ENCODE data around the gene RAB11A. TPM values are rescaled to one million over a fixed set of nuclear protein-coding genes. Genes with fewer than 3 reads are reported as not detected.
A peak's percentile ranks its signal among the peaks of the same experiment; 100 is the strongest.

Gene RAB11A
- total RNA-seq, 1 donor from 2014 or later = 295 TPM

GRCh38 chr15:65839354-65839901, 29.9 kb upstream of the RAB11A start:
- H3K36me3 ChIP-seq (ENCODE audit: control insufficient read depth, insufficient read depth, low read length) = no peaks in the 10 kb centered on the region
- DNase-seq (ENCODE audit: low read depth) = no peak
- TF ChIP-seq CTCF (IDR thresholded peaks at IDR 0.05; ENCODE audit: insufficient read depth, low read length, poor library complexity, severe bottlenecking) = no peak
- no peak overlapping the region for H3K4me3 ChIP-seq (ENCODE audit: low read depth, low read length)
- no peaks in the 10 kb centered on the region for H3K27me3 ChIP-seq (ENCODE audit: control insufficient read depth, insufficient read depth, low read length)

DNA sequence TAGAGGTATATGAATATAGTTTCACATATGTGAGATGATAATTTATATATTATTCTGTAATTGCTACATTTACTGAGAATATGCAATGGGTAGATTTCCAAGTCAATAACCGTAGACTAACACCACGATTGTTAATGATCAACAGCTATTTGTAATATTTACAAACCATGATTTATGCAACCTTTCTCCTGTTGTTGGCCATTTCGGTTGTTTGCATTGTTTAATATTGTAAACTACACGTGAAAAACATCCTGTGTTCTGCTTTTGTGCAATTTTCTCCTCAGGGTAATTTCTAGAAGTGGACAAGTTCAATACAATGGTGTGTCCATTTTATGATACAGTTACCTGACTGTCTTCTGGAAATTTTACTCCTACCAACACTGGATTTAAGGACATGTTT, 29.3 kb upstream of the RAB11A start:
- no peak for DNase-seq (ENCODE audit: low read depth)
- no peaks in the 10 kb centered on the region for H3K27me3 ChIP-seq (ENCODE audit: control insufficient read depth, insufficient read depth, low read length)
- H3K36me3 ChIP-seq (ENCODE audit: control insufficient read depth, insufficient read depth, low read length) = no peaks in the 10 kb centered on the region
- H3K4me3 ChIP-seq (ENCODE audit: low read depth, low read length) = no peak overlapping the region
- TF ChIP-seq CTCF (IDR thresholded peaks at IDR 0.05; ENCODE audit: insufficient read depth, low read length, poor library complexity, severe bottlenecking) = no peak

DNA sequence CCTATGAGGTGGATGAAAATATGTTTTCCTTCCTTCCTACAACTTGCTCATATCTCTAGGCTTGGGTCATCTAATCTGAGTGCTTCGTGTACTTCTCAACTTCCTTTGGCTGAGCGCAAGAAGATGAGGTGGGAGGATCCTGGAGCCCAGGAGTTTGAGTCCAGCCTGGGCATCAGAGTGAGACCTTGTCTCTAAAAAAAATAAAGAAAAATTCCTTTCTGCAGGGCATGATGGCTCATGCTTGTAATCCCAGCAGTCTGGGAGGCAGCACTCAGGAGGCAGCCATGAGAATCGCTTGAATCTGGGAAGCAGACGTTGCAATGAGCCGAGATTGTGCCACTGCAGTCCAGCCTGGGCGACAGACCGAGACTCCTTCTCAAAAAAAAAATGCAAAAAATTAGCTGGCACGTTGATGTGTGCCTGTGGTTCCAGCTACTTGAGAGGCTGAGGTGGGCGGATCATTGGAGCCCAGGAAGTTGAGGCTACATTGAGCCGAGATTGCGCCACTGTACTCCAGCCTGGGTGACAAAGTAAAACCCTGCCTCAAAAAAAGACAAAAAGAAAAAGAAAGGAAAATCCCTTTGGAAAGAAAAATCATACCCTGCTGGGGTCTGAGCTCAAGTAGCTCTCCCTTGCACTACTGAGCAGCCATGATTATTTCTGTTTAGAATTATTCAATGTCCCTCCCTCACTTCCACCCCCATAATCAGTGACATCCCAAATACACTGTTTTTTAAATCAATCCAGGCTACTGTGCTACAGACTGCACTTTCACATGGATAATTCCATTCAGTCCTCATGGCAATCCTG, 28.0 kb upstream of the RAB11A start:
- H3K27me3 ChIP-seq (ENCODE audit: control insufficient read depth, insufficient read depth, low read length) = no peaks in the 10 kb centered on the region
- no peak for TF ChIP-seq CTCF (IDR thresholded peaks at IDR 0.05; ENCODE audit: insufficient read depth, low read length, poor library complexity, severe bottlenecking)
- H3K4me3 ChIP-seq (ENCODE audit: low read depth, low read length) = peak overlapping the region; percentile 1
- DNase-seq (ENCODE audit: low read depth) = peak; percentile 39
- H3K36me3 ChIP-seq (ENCODE audit: control insufficient read depth, insufficient read depth, low read length) = no peaks in the 10 kb centered on the region

DNA sequence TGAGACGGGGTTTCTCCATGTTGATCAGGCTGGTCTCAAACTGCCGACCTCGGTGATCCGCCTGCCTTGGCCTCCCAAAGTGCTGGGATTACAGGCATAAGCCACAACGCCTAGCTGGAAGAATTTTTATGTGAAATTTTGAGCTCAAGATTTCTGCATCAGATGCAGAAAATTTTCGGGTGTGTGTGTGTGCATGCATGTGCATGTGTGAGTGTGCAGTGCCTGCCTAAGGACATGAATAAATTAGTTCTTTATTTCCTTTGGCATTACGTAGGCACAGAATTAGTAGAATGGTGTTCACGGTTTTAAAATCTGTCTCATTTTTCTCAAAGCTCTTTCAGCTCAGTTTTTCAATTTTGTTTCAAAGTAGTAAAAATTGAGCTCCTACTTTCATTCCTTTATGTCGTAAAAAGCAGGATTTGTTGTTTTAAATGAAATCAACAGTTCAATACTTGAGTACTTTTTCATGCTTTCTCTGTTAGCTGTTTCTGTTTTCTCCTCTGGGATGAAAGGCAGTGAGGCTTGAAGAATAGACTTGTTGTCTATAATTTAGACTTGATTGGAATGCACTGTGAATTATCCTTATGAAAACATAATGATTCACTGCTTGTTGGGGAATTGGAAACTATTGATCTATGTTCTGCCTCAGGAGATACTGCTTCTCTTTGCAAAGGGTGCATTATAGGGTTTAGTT, 23.3 kb upstream of the RAB11A start:
- DNase-seq (ENCODE audit: low read depth) = no peak
- no peaks in the 10 kb centered on the region for H3K36me3 ChIP-seq (ENCODE audit: control insufficient read depth, insufficient read depth, low read length)
- no peaks in the 10 kb centered on the region for H3K27me3 ChIP-seq (ENCODE audit: control insufficient read depth, insufficient read depth, low read length)
- H3K4me3 ChIP-seq (ENCODE audit: low read depth, low read length) = no peak overlapping the region
- TF ChIP-seq CTCF (IDR thresholded peaks at IDR 0.05; ENCODE audit: insufficient read depth, low read length, poor library complexity, severe bottlenecking) = no peak

- Histone ChIP-seq H3K36me3 (ENCODE audit: control insufficient read depth, insufficient read depth, low read length) (no peaks in the 10 kb centered on the region), H3K4me3 (ENCODE audit: low read depth, low read length) (no peak overlapping the region), H3K27me3 (ENCODE audit: control insufficient read depth, insufficient read depth, low read length) (no peaks in the 10 kb centered on the region)
- TF ChIP-seq CTCF (IDR thresholded peaks at IDR 0.05; ENCODE audit: insufficient read depth, low read length, poor library complexity, severe bottlenecking) = no peak
- no peak for DNase-seq (ENCODE audit: low read depth)
Observed at GRCh38 chr15:65847989-65848388, 21.3 kb upstream of the RAB11A start.
